ENCODE results near the gene NIPA2. TPM values are rescaled to one million over a fixed set of nuclear protein-coding genes. Genes with fewer than 3 reads are reported as not detected.
A peak's percentile ranks its signal among the peaks of the same experiment; 100 is the strongest.

NIPA2 gene
- total RNA-seq, 1 experiment from 2014 or later = 131 TPM

DNA sequence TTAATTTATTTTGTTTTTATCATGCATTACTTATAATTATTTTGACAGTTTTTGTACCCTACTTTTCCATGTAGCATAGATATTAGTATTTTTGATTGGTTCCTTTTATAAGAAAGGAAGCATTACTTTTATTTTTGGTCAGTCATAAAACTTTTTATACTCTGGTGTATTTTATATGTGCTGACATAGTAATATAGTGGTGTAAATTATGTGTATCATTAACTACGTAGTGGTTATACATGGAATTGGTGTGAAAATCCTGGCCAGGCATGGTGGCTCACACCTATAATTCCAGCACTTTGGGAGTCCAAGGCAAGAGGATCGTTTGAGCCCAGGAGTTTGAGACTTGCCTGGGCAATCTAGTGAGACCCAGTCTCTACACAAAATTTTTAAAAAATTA is 18.8 kb upstream of the NIPA2 start:
- in situ Hi-C loops (cut with HindIII; ENCODE audit: low pct_unique_long_range_greater_than_20kb, low sequenced_read_pairs) = no loop called here
- DNase-seq (ENCODE audit: low read depth, low spot score) = no peak

DNA sequence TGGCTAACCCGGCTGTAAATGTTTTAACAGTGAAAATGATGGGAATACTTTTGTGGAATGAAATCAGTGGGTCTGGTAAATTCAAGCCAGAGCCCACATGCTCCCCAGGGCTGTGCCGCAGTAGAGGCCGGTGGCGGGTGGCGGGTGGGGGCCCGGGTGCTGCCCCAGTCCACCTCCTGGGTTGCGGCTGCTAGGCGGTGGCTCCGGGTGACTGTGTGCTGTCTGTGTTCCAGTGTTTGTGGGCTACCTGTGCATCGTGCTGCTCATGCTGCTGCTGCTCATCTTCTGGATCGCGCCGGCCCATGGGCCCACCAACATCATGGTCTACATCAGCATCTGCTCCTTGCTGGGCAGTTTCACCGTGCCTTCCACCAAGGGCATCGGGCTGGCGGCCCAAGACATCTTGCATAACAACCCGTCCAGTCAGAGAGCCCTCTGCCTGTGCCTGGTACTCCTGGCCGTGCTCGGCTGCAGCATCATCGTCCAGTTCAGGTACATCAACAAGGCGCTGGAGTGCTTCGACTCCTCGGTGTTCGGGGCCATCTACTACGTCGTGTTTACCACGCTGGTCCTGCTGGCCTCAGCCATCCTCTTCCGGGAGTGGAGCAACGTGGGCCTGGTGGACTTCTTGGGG is 14.9 kb upstream of the NIPA2 start:
- in situ Hi-C loops (cut with HindIII; ENCODE audit: low pct_unique_long_range_greater_than_20kb, low sequenced_read_pairs) = no loop called here
- no peak for DNase-seq (ENCODE audit: low read depth, low spot score)

DNA sequence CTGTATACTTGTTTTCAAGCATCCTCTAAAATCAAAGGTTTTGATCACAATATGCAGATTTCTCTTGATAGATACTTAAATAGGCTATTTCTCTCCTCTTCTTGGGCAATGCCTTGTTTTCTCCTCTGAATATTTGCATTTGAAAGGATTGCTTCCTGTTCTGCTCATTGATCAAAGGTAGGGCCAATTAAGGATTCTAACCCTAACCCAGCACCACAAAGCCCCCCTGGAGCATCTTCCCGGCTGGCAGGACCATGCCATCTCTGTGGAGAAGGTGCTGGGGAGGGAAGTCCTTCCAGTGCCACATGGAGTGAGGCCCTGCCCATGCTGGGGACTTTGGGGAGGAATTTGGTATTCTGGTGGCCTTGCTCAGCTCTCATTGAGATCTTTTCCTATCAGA is 11.3 kb upstream of the NIPA2 start:
- in situ Hi-C loops (cut with HindIII; ENCODE audit: low pct_unique_long_range_greater_than_20kb, low sequenced_read_pairs) = no loop called here
- DNase-seq (ENCODE audit: low read depth, low spot score) = no peak

DNA sequence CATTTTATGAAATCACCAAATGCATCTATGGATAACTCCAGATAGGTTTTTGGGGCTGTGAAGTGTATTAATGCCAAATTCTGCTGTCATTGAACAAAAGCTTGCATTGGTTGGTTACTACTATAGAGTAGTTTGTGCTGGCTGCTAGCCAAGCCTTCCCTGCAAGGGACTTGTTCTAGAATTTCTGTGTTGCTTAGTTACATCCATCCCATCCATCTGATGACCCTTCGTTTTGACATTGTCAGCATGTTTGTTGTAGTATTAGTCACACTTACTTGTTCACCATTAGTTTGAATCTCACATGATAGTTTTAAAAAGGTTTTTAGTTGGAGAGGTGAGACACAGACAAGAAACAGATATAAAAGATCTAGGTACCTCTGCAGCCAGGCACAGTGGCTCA is 7.0 kb upstream of the NIPA2 start:
- in situ Hi-C loops (cut with HindIII; ENCODE audit: low pct_unique_long_range_greater_than_20kb, low sequenced_read_pairs) = no loop called here
- DNase-seq (ENCODE audit: low read depth, low spot score) = no peak

DNA sequence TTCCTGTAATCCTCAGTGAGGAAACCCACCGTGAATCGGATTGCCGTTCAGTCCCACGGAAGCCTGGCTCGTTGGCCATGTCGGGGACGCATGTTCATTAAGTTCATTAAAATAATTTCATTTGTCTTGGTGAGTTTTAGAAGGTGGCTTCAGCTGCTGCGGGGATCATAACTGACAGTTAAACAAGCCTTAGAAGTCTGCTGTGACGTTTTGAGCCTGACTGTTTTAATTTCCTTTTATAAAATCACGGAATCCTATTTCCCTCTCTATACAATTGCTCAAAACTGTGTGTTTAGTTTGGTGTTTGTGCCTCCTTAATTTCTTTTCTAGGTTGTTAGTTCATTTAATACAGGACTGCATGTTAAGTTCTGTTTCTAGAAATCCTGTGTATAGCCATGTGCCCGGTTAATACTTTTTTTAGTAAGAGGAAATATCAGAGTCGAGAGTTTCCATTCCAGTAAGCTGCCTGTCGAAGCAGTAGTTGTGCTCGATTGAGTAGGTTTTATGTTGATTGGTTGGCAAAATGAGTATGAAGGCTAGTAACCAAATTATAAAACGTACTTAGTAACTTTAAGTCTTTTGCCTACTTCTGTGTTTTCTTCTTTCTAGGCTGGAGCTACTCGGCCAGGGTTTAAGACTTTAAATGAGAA is 705 bp downstream of the NIPA2 start:
- in situ Hi-C loops (cut with HindIII; ENCODE audit: low pct_unique_long_range_greater_than_20kb, low sequenced_read_pairs) = no loop called here
- DNase-seq (ENCODE audit: low read depth, low spot score) = no peak

DNA sequence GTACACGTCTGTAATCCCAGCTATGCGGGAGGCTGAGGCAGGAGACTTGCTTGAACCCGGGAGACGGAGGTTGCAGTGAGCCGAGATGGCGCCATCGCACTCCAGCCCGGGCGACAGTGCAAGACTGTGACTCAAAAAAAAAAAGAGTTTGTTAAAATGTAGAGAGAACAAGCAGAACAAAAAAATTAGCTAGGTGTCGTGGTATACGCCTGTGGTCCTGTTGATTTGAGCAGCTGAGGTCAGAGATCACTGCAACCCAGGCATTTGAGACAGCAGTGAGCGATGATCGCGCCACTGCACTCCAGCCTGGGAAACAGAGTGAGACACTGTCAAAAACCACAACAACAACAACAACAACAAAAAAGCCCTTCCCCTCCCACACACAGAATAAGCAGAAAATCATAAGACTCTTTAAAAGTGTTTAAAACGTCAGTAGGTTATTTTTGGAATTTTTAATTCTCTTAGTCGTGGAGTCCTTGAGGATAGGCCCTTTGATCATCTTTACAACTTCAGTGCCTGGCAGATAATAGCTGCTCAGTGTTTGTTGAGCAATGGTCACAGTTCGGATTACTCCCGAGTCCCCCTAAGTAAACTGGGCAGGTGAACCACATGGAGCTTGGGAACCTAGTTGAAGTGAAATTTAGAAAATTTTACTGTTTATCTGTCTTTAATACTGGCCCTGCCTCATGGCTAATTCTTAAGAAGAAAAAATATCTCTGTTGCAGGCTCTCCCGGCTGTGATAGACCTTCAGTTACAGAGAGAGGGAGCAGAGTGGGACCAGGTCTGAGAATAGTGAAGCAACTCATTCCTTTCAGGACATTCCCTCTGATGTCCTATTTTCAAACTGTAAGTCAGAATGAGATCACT is 6.2 kb downstream of the NIPA2 start:
- in situ Hi-C loops (cut with HindIII; ENCODE audit: low pct_unique_long_range_greater_than_20kb, low sequenced_read_pairs) = no loop called here
- no peak for DNase-seq (ENCODE audit: low read depth, low spot score)

DNA sequence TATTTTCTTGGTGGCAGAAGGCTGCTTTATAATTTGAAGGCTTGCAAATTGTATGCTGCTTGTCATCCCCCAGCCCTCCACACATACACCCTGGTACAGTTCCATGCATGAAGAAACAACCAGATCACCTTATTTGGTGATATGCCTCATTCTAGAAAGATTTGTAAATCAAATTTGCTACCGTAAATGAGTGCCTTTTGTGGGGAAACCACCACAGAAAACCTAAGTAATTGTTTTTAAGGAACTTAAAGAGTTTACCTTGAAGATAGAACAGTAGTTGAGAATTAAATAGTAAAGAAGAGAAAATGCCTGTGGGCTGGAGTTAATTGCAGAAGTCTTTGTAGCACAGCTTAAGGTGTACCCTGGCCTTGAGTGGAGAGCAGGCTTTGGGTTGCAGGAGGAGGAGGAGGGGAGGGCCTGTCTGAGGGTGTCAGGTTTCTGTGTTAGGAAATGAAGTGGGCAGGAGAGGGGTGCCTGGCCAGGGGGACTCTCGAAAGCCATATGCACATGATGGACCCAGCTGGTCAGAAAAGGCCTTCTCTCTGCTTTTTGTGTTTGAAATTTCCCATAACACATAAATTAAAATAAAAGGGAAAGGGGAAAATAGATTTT is 6.9 kb downstream of the NIPA2 start:
- no peak for DNase-seq (ENCODE audit: low read depth, low spot score)
- in situ Hi-C loops (cut with HindIII; ENCODE audit: low pct_unique_long_range_greater_than_20kb, low sequenced_read_pairs) = no loop called here

DNA sequence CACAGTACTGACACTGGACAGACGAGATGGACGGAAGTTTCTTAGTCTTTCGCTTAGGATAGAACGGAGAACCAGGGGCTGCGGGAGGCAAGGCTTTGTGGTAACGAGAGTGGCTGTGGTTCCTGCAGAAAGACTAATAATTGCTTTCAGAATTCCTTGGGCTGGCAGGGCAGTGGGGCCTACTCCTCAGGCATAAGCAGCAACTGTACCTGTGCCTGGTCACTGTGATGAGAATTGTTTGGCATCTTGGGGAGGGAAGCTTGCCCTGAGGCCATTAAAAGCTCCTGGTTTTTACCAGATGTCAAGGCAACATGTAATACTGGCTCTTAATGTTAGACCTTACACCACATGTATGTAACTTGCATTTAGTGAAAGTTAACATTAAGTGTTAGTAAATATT is 7.6 kb downstream of the NIPA2 start:
- no peak for DNase-seq (ENCODE audit: low read depth, low spot score)
- in situ Hi-C loops (cut with HindIII; ENCODE audit: low pct_unique_long_range_greater_than_20kb, low sequenced_read_pairs) = no loop called here

DNA sequence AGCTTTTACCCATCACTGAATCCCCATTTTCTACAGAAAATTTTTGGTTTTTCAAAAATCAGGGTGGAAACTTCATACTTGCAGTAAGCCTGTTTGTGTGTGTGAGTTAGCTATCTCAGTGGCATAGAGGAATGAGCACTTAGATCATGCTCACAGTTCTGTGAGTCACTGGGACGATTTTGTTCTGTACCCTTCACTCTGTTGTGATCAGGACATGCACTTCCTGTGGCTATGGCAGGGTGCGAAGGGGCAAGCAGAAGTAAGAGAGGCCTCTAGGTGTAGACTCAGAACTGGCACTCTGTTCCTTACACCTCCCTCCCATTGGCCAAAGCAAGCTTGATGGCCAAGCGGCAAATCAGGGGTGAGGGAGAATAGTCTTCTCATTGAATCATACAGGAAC is 11.6 kb downstream of the NIPA2 start:
- in situ Hi-C loops (cut with HindIII; ENCODE audit: low pct_unique_long_range_greater_than_20kb, low sequenced_read_pairs) = no loop called here
- no peak for DNase-seq (ENCODE audit: low read depth, low spot score)

DNA sequence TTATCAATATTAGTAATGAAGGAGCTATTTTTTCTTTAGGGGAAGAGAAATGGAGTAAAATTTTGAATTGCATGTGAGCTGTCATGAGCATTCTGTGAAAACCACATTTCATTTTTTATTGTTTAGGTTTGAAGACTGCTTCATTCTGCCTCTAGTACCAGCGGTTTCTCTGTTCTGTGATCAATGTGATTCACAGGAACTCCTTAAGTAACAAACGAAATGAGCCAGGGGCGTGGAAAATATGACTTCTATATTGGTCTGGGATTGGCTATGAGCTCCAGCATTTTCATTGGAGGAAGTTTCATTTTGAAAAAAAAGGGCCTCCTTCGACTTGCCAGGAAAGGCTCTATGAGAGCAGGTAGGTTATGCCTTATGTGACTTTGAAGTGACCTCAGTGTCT is 13.0 kb downstream of the NIPA2 start:
- peak; percentile 46 for DNase-seq (ENCODE audit: low read depth, low spot score)
- in situ Hi-C loops (cut with HindIII; ENCODE audit: low pct_unique_long_range_greater_than_20kb, low sequenced_read_pairs) = no loop called here

DNA sequence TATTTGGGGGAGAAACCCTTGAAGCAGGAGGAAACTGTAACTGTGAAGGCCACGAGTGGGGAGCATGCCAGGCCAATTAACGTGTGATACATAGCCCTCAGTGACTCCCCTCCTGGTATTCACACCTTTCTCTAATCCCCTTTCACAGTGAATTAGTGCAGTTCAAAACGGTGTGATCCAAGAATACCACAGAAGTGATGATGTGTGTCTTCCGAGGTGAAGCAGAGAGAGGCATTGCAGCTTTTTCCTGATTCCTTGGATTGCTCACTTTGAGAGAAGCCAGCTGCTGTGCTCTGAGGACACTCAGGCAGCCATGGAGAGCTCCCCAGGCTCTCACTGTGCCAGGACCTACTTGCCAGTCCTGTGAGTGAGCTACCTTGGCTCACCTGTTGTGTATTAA is 17.3 kb downstream of the NIPA2 start:
- in situ Hi-C loops (cut with HindIII; ENCODE audit: low pct_unique_long_range_greater_than_20kb, low sequenced_read_pairs) = no loop called here
- no peak for DNase-seq (ENCODE audit: low read depth, low spot score)

DNA sequence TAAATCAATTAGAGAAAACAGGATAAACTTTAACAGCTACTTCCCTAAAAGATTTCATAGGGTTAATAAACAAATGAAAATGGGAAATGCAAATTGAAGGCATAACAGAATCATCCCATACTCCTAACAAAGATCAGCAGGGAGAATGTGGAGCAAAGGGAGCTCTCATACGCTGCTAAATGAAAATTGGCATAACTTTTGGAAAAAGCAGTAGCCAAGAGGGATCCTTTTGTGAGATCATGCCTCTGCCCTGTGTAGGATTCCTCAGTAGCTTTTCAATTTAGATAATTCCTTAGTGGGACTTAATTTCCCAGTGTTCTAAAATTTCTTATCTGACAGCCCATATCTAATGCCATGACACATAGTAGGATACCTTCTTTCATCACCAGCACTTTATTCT is 18.2 kb downstream of the NIPA2 start:
- in situ Hi-C loops (cut with HindIII; ENCODE audit: low pct_unique_long_range_greater_than_20kb, low sequenced_read_pairs) = no loop called here

DNA sequence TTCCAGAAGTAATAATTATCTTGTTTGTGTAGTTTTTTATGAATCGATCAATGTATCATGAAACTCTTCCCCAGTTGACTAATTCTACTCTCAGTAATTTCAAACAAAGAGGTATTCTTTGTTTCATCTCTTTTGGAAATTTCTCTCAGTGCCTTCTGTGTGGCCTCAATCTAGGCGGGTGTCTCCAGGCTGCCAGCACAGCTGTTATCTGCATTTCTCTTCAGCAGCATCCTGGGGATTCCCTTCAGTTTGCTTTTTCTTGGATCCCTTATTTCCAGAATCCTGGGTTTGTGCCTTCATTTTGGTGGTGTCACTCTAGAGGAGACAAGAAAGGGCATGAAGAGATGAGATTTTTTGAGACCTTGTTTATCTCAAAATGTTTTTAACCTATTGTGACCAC is 22.7 kb downstream of the NIPA2 start:
- in situ Hi-C loops (cut with HindIII; ENCODE audit: low pct_unique_long_range_greater_than_20kb, low sequenced_read_pairs) = no loop called here
- DNase-seq (ENCODE audit: low read depth, low spot score) = no peak

More for the DNA sequence above, 18.2 kb downstream of the NIPA2 start:
- no peak for DNase-seq (ENCODE audit: low read depth, low spot score)

DNA sequence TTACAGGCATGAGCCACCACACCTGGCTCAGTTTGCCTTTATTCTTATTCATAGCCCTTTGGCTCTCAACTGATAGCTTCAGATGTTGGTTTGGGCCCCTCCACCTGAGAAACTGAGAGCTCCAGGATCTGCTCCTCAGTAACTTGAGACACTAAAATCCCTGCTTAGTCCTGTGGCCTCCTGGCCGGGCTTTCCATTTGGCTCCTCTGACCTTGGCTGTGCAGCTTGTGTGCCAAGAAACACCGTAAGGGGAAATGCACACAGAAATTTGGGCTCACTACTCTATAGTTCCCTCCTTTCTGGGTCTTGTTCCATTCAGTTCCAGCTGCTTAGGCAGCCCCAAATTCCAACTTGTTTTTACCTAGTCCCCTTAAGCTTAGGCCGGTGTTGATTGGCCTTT is 24.9 kb downstream of the NIPA2 start:
- in situ Hi-C loops (cut with HindIII; ENCODE audit: low pct_unique_long_range_greater_than_20kb, low sequenced_read_pairs) = no loop called here
- no peak for DNase-seq (ENCODE audit: low read depth, low spot score)

DNA sequence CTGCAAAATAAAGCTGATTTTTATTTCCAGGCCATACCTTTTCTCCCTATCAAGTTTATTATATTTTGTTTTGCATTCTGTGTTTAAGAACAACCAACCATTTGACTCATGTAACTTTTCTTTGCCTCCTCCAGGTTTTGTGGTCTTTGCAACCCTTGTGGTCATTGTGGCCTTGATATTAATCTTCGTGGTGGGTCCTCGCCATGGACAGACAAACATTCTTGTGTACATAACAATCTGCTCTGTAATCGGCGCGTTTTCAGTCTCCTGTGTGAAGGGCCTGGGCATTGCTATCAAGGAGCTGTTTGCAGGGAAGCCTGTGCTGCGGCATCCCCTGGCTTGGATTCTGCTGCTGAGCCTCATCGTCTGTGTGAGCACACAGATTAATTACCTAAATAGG is 27.6 kb downstream of the NIPA2 start:
- no peak for DNase-seq (ENCODE audit: low read depth, low spot score)
- in situ Hi-C loops (cut with HindIII; ENCODE audit: low pct_unique_long_range_greater_than_20kb, low sequenced_read_pairs) = no loop called here

DNA sequence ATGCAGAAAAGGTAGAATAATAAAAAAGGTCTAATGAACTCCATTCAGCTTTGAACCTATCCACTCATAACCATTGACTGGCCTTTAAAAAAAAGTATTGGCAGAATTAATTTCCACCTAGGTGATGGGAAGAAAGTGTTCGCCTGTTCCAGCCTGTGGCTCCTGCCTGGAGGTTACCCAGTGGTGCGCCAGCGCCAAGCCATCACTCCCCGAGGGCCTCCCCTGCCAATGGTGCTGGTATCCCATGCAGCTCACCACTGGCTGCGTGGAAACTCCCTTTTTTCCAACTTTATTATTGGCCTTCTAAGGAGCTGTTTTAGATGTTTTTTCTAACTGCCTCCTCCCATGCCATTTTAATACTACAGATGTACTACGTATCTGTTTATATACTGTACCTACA is 29.4 kb downstream of the NIPA2 start:
- in situ Hi-C loops (cut with HindIII; ENCODE audit: low pct_unique_long_range_greater_than_20kb, low sequenced_read_pairs) = no loop called here
- DNase-seq (ENCODE audit: low read depth, low spot score) = no peak

DNA sequence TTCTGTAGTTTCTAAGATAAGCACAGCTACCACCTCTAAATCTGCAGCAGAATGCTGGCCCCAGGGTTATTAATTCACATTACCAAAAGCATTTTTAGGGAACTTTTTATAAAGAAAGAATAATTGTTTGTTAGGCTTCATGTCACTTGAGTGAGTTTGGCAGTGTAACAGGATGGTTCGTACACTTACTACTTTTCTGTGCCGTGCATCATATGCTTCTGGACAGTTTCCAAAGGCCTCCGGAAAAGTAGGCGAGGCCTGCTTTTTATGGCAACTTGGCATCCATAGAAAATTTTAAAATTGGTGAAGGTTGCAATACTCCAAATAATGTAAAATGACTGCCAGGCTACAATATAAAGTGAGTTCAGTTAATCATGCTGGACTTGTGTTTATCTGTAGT is 30.0 kb downstream of the NIPA2 start:
- DNase-seq (ENCODE audit: low read depth, low spot score) = no peak
- in situ Hi-C loops (cut with HindIII; ENCODE audit: low pct_unique_long_range_greater_than_20kb, low sequenced_read_pairs) = no loop called here

DNA sequence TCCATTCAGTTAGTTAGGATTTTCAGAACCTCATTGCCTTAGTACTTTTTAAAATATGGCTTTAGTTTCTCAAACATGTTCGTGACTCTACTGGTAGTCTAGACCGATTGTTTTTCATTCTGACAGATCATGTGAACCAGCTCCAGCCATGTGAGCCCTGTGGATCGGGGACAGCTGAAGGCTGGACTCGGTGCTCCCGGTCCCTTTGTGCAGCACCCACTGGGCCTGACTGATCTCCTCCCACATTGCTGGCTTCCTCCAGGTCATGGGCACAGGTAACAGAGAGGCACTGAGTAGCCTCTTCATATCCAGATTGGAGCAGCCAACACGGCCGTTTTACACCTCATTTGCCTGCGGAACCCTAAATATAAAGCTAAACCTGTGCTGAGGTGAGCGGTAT is 30.5 kb downstream of the NIPA2 start:
- no peak for DNase-seq (ENCODE audit: low read depth, low spot score)
- in situ Hi-C loops (cut with HindIII; ENCODE audit: low pct_unique_long_range_greater_than_20kb, low sequenced_read_pairs) = no loop called here
